Panc1 (cell line): Measurements from ENCODE around the gene UBE3B.

Experiments used
- CTCF ChIP-seq: fragments of 450-650 bp; IDR thresholded peaks from 2 replicates; pipeline ENCODE4 v1.5.1; 2017; ENCODE audit warnings: mild to moderate bottlenecking
- POLR2AphosphoS5 ChIP-seq: IDR thresholded peaks from 2 replicates; pipeline ENCODE4 v1.6.1; 2012; ENCODE audit warnings: mild to moderate bottlenecking, low read depth, low read length, moderate library complexity
- REST ChIP-seq, 2 experiments: IDR thresholded peaks; 2 replicates each; pipeline ENCODE4 v1.6.1; 2011 to 2012; ENCODE audit warnings: low read depth in 2 of 2, control low read depth in 1 of 2, low read length in 1 of 2, mild to moderate bottlenecking in 1 of 2, moderate library complexity in 1 of 2; ENCODE audit not compliant: insufficient read depth in 1 of 2
- TCF7L2 ChIP-seq: IDR thresholded peaks from 2 replicates; pipeline ENCODE4 v1.6.1; 2011; ENCODE audit warnings: mild to moderate bottlenecking, low read depth, low read length, inconsistent platforms

- TF ChIP-seq CTCF (no peak), POLR2AphosphoS5 (no peak), REST (IDR thresholded peaks at IDR 0.05; ENCODE audit: insufficient read depth in 1 of 2, low read depth in 2 of 2, low read length in 1 of 2) (no peak), TCF7L2 (no peak)
These were observed 18.6 kb upstream of the UBE3B start for GRCh38 chr12:109458771-109459208.
